HepG2 (cell line): Measurements from ENCODE around the gene MRPL10.

Source experiments
- ZBTB25 ChIP-seq: IDR thresholded peaks from 2 replicates; pipeline ENCODE4 v1.6.1; 2018; ENCODE audit warnings: missing genetic modification reagents
- ZNF136 ChIP-seq: sonication (generic); formaldehyde crosslinking; IDR thresholded peaks from 2 replicates; pipeline ENCODE4 v1.8.1; 2022; ENCODE audit warnings: low read depth, mild to moderate bottlenecking, moderate library complexity, missing genetic modification reagents

GRCh38 chr17:47831003-47831933 is at the start of gene MRPL10, which contains the start of gene LRRC46:
- TF ChIP-seq ZNF136: peak; percentile 83; the same call in 1 of the 2 replicates
- peak; percentile 91 for TF ChIP-seq ZBTB25 (CRISPR knock-in tag)
